Activated CD4-positive, alpha-beta T cell treated with anti-CD3 and anti-CD28 coated beads, Interleukin-2, amount 10 ng/mL, durations not matched to agents 24 days and 14 days (primary cell): ENCODE results near the gene PRPH. TPM values are rescaled to one million over a fixed set of nuclear protein-coding genes. Genes with fewer than 3 reads are reported as not detected.
"Not testable (repeated sequence)": the region's sequence is repeated elsewhere in the genome, so short reads cannot be mapped to it uniquely, and the experiment has no call there.

Source experiments
- DNase-seq: peaks from one replicate; pipeline ENCODE4 v3.0.0; 2022
- H3K27ac Mint-ChIP-seq: one replicate; pipeline ENCODE4 v1.8.0; 2022; ENCODE audit warnings: mild to moderate bottlenecking, mixed read lengths
- H3K27me3 Mint-ChIP-seq: one replicate; pipeline ENCODE4 v1.8.0; 2022; ENCODE audit warnings: mixed read lengths
- H3K36me3 Mint-ChIP-seq: one replicate; pipeline ENCODE4 v1.8.0; 2022; ENCODE audit warnings: low read depth, mild to moderate bottlenecking, mixed read lengths
- H3K4me1 Mint-ChIP-seq: one replicate; pipeline ENCODE4 v1.8.0; 2021; ENCODE audit warnings: mixed read lengths
- H3K4me3 Mint-ChIP-seq: one replicate; pipeline ENCODE4 v1.8.0; 2022; ENCODE audit warnings: mild to moderate bottlenecking, moderate library complexity, mixed read lengths
- H3K9me3 Mint-ChIP-seq: one replicate; pipeline ENCODE4 v1.8.0; 2021; ENCODE audit warnings: mixed read lengths
- intact Hi-C: fragments of 100-400 bp; cut with micrococcal nuclease; formaldehyde crosslinking; loops from one replicate; pipeline ENCODE4 v1.15.1; 2023
- total RNA-seq: library from RNA; stranded (reverse); gene quantifications from 2 replicates; pipeline ENCODE4 v1.2.3, GENCODE V29; 2022

The PRPH gene
- total RNA-seq, 1 donor from 2014 or later, result 0.23 TPM

- no peak for DNase-seq
- Mint-ChIP-seq H3K9me3 (no peaks in the 10 kb centered on the region), H3K36me3 (peaks cover 49% of the 10 kb centered on the region), H3K4me3 (no peak overlapping the region), H3K4me1 (peaks cover 13% of the 10 kb centered on the region), H3K27ac (no peak overlapping the region), H3K27me3 (peaks cover 8% of the 10 kb centered on the region)
- intact Hi-C loops, result no loop called here
Observed at GRCh38 chr12:49327368-49327767, 32.4 kb downstream of the PRPH start.

GRCh38 chr12:49327887-49328286 lies 32.9 kb downstream of the PRPH start:
- Mint-ChIP-seq H3K9me3 (no peaks in the 10 kb centered on the region), H3K27ac (peak overlapping the region; percentile 53), H3K4me3 (no peak overlapping the region), H3K36me3 (peaks cover 51% of the 10 kb centered on the region), H3K4me1 (peaks cover 12% of the 10 kb centered on the region), H3K27me3 (peaks cover 11% of the 10 kb centered on the region)
- no peak for DNase-seq
- intact Hi-C loops, result no loop called here

- H3K36me3 Mint-ChIP-seq, result peaks cover 51% of the 10 kb centered on the region
Observed at GRCh38 chr12:49328816-49329215, 33.9 kb downstream of the PRPH start.

GRCh38 chr12:49330032-49330619 lies 35.2 kb downstream of the PRPH start:
- no peaks in the 10 kb centered on the region for H3K9me3 Mint-ChIP-seq
- intact Hi-C loops, result no loop called here
- H3K27ac Mint-ChIP-seq, result no peak overlapping the region
- peaks cover 6% of the 10 kb centered on the region for H3K4me1 Mint-ChIP-seq
- H3K27me3 Mint-ChIP-seq, result peaks cover 27% of the 10 kb centered on the region
- peaks cover 47% of the 10 kb centered on the region for H3K36me3 Mint-ChIP-seq
- no peak overlapping the region for H3K4me3 Mint-ChIP-seq
- no peak for DNase-seq

More at GRCh38 chr12:49328816-49329215, 33.9 kb downstream of the PRPH start:
- peaks cover 17% of the 10 kb centered on the region for H3K27me3 Mint-ChIP-seq
- intact Hi-C loops, result no loop called here
- no peak overlapping the region for H3K4me3 Mint-ChIP-seq
- no peak for DNase-seq
- no peak overlapping the region for H3K27ac Mint-ChIP-seq
- peaks cover 12% of the 10 kb centered on the region for H3K4me1 Mint-ChIP-seq
- H3K9me3 Mint-ChIP-seq, result no peaks in the 10 kb centered on the region

- intact Hi-C loops, result no loop called here
- Mint-ChIP-seq H3K27ac (no peak overlapping the region), H3K4me1 (peaks cover 11% of the 10 kb centered on the region), H3K4me3 (no peak overlapping the region), H3K9me3 (no peaks in the 10 kb centered on the region), H3K27me3 (peaks cover 34% of the 10 kb centered on the region), H3K36me3 (peaks cover 43% of the 10 kb centered on the region)
- no peak for DNase-seq
Observed at GRCh38 chr12:49330631-49331379, 35.9 kb downstream of the PRPH start.

- peaks cover 9% of the 10 kb centered on the region for H3K4me1 Mint-ChIP-seq
- intact Hi-C loops, result loop anchor here (1.0 kb wide), 1 partner anchor 34 kb away; no protein-coding TSS in a partner anchor
- DNase-seq, result no peak
- H3K9me3 Mint-ChIP-seq, result no peaks in the 10 kb centered on the region
- no peak overlapping the region for H3K27ac Mint-ChIP-seq
- peaks cover 39% of the 10 kb centered on the region for H3K36me3 Mint-ChIP-seq
- H3K27me3 Mint-ChIP-seq, result peaks cover 36% of the 10 kb centered on the region
- no peak overlapping the region for H3K4me3 Mint-ChIP-seq
Observed at GRCh38 chr12:49331380-49332222, 36.7 kb downstream of the PRPH start.

- peaks cover 34% of the 10 kb centered on the region for H3K36me3 Mint-ChIP-seq
- H3K9me3 Mint-ChIP-seq, result no peaks in the 10 kb centered on the region
- intact Hi-C loops, result loop anchor here (1.0 kb wide), 1 partner anchor 35 kb away; no protein-coding TSS in a partner anchor
- peaks cover 45% of the 10 kb centered on the region for H3K27me3 Mint-ChIP-seq
- DNase-seq, result no peak
- peaks cover 16% of the 10 kb centered on the region for H3K4me1 Mint-ChIP-seq
- H3K27ac Mint-ChIP-seq, result no peak overlapping the region
- H3K4me3 Mint-ChIP-seq, result no peak overlapping the region
Observed at GRCh38 chr12:49332441-49332861, 37.5 kb downstream of the PRPH start.

GRCh38 chr12:49332891-49333371 lies 38.0 kb downstream of the PRPH start:
- Mint-ChIP-seq H3K36me3 (peaks cover 30% of the 10 kb centered on the region), H3K4me3 (peak overlapping the region; percentile 26), H3K9me3 (no peaks in the 10 kb centered on the region), H3K27ac (no peak overlapping the region), H3K4me1 (peaks cover 20% of the 10 kb centered on the region), H3K27me3 (peaks cover 50% of the 10 kb centered on the region)
- intact Hi-C loops, result loop anchor here (1.0 kb wide), 1 partner anchor 36 kb away; no protein-coding TSS in a partner anchor
- DNase-seq, result no peak

GRCh38 chr12:49333778-49334177 lies 38.8 kb downstream of the PRPH start:
- DNase-seq, H3K4me3 Mint-ChIP-seq, H3K27ac Mint-ChIP-seq, H3K9me3 Mint-ChIP-seq, intact Hi-C loops: not testable (repeated sequence)
- peaks cover 58% of the 10 kb centered on the region for H3K27me3 Mint-ChIP-seq
- peaks cover 29% of the 10 kb centered on the region for H3K36me3 Mint-ChIP-seq
- H3K4me1 Mint-ChIP-seq, result peaks cover 21% of the 10 kb centered on the region

GRCh38 chr12:49334226-49334625 lies 39.3 kb downstream of the PRPH start:
- Mint-ChIP-seq H3K27ac (no peak overlapping the region), H3K9me3 (no peaks in the 10 kb centered on the region)

GRCh38 chr12:49334681-49335080 lies 39.7 kb downstream of the PRPH start:
- peaks cover 21% of the 10 kb centered on the region for H3K4me1 Mint-ChIP-seq
- H3K36me3 Mint-ChIP-seq, result peaks cover 22% of the 10 kb centered on the region
- peaks cover 67% of the 10 kb centered on the region for H3K27me3 Mint-ChIP-seq
- no peak overlapping the region for H3K27ac Mint-ChIP-seq
- H3K4me3 Mint-ChIP-seq, result no peak overlapping the region
- no peaks in the 10 kb centered on the region for H3K9me3 Mint-ChIP-seq
- no peak for DNase-seq
- intact Hi-C loops, result no loop called here

More at GRCh38 chr12:49334226-49334625, 39.3 kb downstream of the PRPH start:
- peaks cover 21% of the 10 kb centered on the region for H3K4me1 Mint-ChIP-seq
- no peak overlapping the region for H3K4me3 Mint-ChIP-seq
- peaks cover 63% of the 10 kb centered on the region for H3K27me3 Mint-ChIP-seq
- H3K36me3 Mint-ChIP-seq, result peaks cover 26% of the 10 kb centered on the region
- DNase-seq, result no peak
- intact Hi-C loops, result no loop called here

- H3K27me3 Mint-ChIP-seq, result peaks cover 74% of the 10 kb centered on the region
- DNase-seq, result no peak
- H3K36me3 Mint-ChIP-seq, result peaks cover 19% of the 10 kb centered on the region
- intact Hi-C loops, result no loop called here
- H3K9me3 Mint-ChIP-seq, result no peaks in the 10 kb centered on the region
- peaks cover 21% of the 10 kb centered on the region for H3K4me1 Mint-ChIP-seq
- H3K4me3 Mint-ChIP-seq, result peak overlapping the region; percentile 24
- no peak overlapping the region for H3K27ac Mint-ChIP-seq
Observed at GRCh38 chr12:49335118-49335954, 40.4 kb downstream of the PRPH start.
